ENCODE results near the gene PLD2.

PLD2 gene

GRCh38 chr17:4807605-4808377 lies 839 bp downstream of the PLD2 start:
- TF ChIP-seq CTCF (IDR thresholded peaks at IDR 0.05; ENCODE audit: low read depth, low read length, poor library complexity, severe bottlenecking) (no peak), EZH2phosphoT487 (IDR thresholded peaks at IDR 0.05; ENCODE audit: borderline replicate concordance, low read length) (no peak)
- Histone ChIP-seq H3K27me3 (ENCODE audit: control insufficient read depth, low read length) (peaks cover 4% of the 10 kb centered on the region; the same call in 1 of the 2 replicates), H3K9me3 (ENCODE audit: control insufficient read depth, insufficient read depth, low read length) (no peaks in the 10 kb centered on the region), H3K79me2 (ENCODE audit: control insufficient read depth, low read length) (no peaks in the 10 kb centered on the region), H3K4me3 (ENCODE audit: low read length) (peak overlapping the region; percentile 86), H3K9me2 (replicated peaks; ENCODE audit: control insufficient read depth, low read length) (no peaks in the 10 kb centered on the region), H3K4me1 (ENCODE audit: control insufficient read depth, low read length) (peaks cover 10% of the 10 kb centered on the region), H3K4me2 (ENCODE audit: low read length) (peak overlapping the region; percentile 82), H3K27ac (ENCODE audit: low read depth, low read length) (no peak overlapping the region), H4K20me1 (ENCODE audit: control insufficient read depth, insufficient read depth, low read depth, low read length) (no peaks in the 10 kb centered on the region), H3K36me3 (ENCODE audit: control insufficient read depth, low read length) (no peaks in the 10 kb centered on the region), H3F3A (ENCODE audit: control insufficient read depth, insufficient read depth) (no peaks in the 10 kb centered on the region)

GRCh38 chr17:4808378-4808767 lies 1.4 kb downstream of the PLD2 start:
- H3K27me3 ChIP-seq (ENCODE audit: control insufficient read depth, low read length), result peaks cover 4% of the 10 kb centered on the region; the same call in 1 of the 2 replicates
- H3K4me1 ChIP-seq (ENCODE audit: control insufficient read depth, low read length), result peaks cover 10% of the 10 kb centered on the region
- H3K9me2 ChIP-seq (replicated peaks; ENCODE audit: control insufficient read depth, low read length), result no peaks in the 10 kb centered on the region
- H3K27ac ChIP-seq (ENCODE audit: low read depth, low read length), result no peak overlapping the region
- no peaks in the 10 kb centered on the region for H3K79me2 ChIP-seq (ENCODE audit: control insufficient read depth, low read length)
- no peak for TF ChIP-seq EZH2phosphoT487 (IDR thresholded peaks at IDR 0.05; ENCODE audit: borderline replicate concordance, low read length)
- TF ChIP-seq CTCF (IDR thresholded peaks at IDR 0.05; ENCODE audit: low read depth, low read length, poor library complexity, severe bottlenecking), result no peak
- H3K36me3 ChIP-seq (ENCODE audit: control insufficient read depth, low read length), result no peaks in the 10 kb centered on the region
- H3F3A ChIP-seq (ENCODE audit: control insufficient read depth, insufficient read depth), result no peaks in the 10 kb centered on the region
- no peak overlapping the region for H3K4me2 ChIP-seq (ENCODE audit: low read length)
- H4K20me1 ChIP-seq (ENCODE audit: control insufficient read depth, insufficient read depth, low read depth, low read length), result no peaks in the 10 kb centered on the region
- no peak overlapping the region for H3K4me3 ChIP-seq (ENCODE audit: low read length)
- no peaks in the 10 kb centered on the region for H3K9me3 ChIP-seq (ENCODE audit: control insufficient read depth, insufficient read depth, low read length)

- no peaks in the 10 kb centered on the region for H4K20me1 ChIP-seq (ENCODE audit: control insufficient read depth, insufficient read depth, low read depth, low read length)
- TF ChIP-seq EZH2phosphoT487 (IDR thresholded peaks at IDR 0.05; ENCODE audit: borderline replicate concordance, low read length), result no peak
- TF ChIP-seq CTCF (IDR thresholded peaks at IDR 0.05; ENCODE audit: low read depth, low read length, poor library complexity, severe bottlenecking), result no peak
- peaks cover 4% of the 10 kb centered on the region; the same call in 1 of the 2 replicates for H3K27me3 ChIP-seq (ENCODE audit: control insufficient read depth, low read length)
- no peak overlapping the region for H3K27ac ChIP-seq (ENCODE audit: low read depth, low read length)
- no peaks in the 10 kb centered on the region for H3F3A ChIP-seq (ENCODE audit: control insufficient read depth, insufficient read depth)
- no peaks in the 10 kb centered on the region for H3K36me3 ChIP-seq (ENCODE audit: control insufficient read depth, low read length)
- H3K79me2 ChIP-seq (ENCODE audit: control insufficient read depth, low read length), result no peaks in the 10 kb centered on the region
- no peaks in the 10 kb centered on the region for H3K9me2 ChIP-seq (replicated peaks; ENCODE audit: control insufficient read depth, low read length)
- no peak overlapping the region for H3K4me3 ChIP-seq (ENCODE audit: low read length)
- no peaks in the 10 kb centered on the region for H3K9me3 ChIP-seq (ENCODE audit: control insufficient read depth, insufficient read depth, low read length)
- H3K4me1 ChIP-seq (ENCODE audit: control insufficient read depth, low read length), result peaks cover 10% of the 10 kb centered on the region
- H3K4me2 ChIP-seq (ENCODE audit: low read length), result no peak overlapping the region
Observed at GRCh38 chr17:4810696-4811290, 3.8 kb downstream of the PLD2 start.

Measured in DOHH2 (cell line).